ENCODE measurements around the gene PLCXD1. TPM values are rescaled to one million over a fixed set of nuclear protein-coding genes. Genes with fewer than 3 reads are reported as not detected.

Gene PLCXD1
- total and polyA plus RNA-seq, 2 experiments from 2014 or later = 16.6 to 50.4 TPM

- no peak for TF ChIP-seq CTCF (IDR thresholded peaks at IDR 0.05; ENCODE audit: low read depth, low read length)
- Histone ChIP-seq H3K27ac (no peak overlapping the region), H3K4me3 (no peak overlapping the region), H3K9me3 (ENCODE audit: low read depth) (no peaks in the 10 kb centered on the region), H3K27me3 (no peaks in the 10 kb centered on the region), H3K4me1 (ENCODE audit: low read depth) (no peaks in the 10 kb centered on the region), H3K36me3 (peaks cover 5% of the 10 kb centered on the region)
- DNase-seq (ENCODE audit: low read depth in 1 of 2, low spot score in 1 of 2) = no peak
These were observed 55.0 kb downstream of the PLCXD1 start for GRCh38 chrX:336227-336626.

GRCh38 chrX:337331-337831 lies 56.2 kb downstream of the PLCXD1 start:
- Histone ChIP-seq H3K36me3 (peaks cover 5% of the 10 kb centered on the region), H3K4me3 (no peak overlapping the region), H3K27me3 (no peaks in the 10 kb centered on the region), H3K9me3 (ENCODE audit: low read depth) (no peaks in the 10 kb centered on the region), H3K27ac (no peak overlapping the region), H3K4me1 (ENCODE audit: low read depth) (no peaks in the 10 kb centered on the region)
- DNase-seq (ENCODE audit: low read depth in 1 of 2, low spot score in 1 of 2) = no peak
- no peak for TF ChIP-seq CTCF (IDR thresholded peaks at IDR 0.05; ENCODE audit: low read depth, low read length)

- H3K4me3 ChIP-seq = no peak overlapping the region
- peaks cover 5% of the 10 kb centered on the region for H3K36me3 ChIP-seq
- TF ChIP-seq CTCF (IDR thresholded peaks at IDR 0.05; ENCODE audit: low read depth, low read length) = no peak
- no peaks in the 10 kb centered on the region for H3K9me3 ChIP-seq (ENCODE audit: low read depth)
- H3K4me1 ChIP-seq (ENCODE audit: low read depth) = no peaks in the 10 kb centered on the region
- no peak overlapping the region for H3K27ac ChIP-seq
- no peaks in the 10 kb centered on the region for H3K27me3 ChIP-seq
- DNase-seq (ENCODE audit: low read depth in 1 of 2, low spot score in 1 of 2) = no peak
These were observed 57.2 kb downstream of the PLCXD1 start for GRCh38 chrX:338281-338835.

- DNase-seq (ENCODE audit: low read depth in 1 of 2, low spot score in 1 of 2) = no peak
- H3K36me3 ChIP-seq = peaks cover 5% of the 10 kb centered on the region
- TF ChIP-seq CTCF (IDR thresholded peaks at IDR 0.05; ENCODE audit: low read depth, low read length) = no peak
These were observed 57.7 kb downstream of the PLCXD1 start for GRCh38 chrX:338836-339400.

GRCh38 chrX:340121-340520 lies 58.9 kb downstream of the PLCXD1 start:
- no peak overlapping the region for H3K27ac ChIP-seq
- DNase-seq (ENCODE audit: low read depth in 1 of 2, low spot score in 1 of 2) = no peak
- H3K4me3 ChIP-seq = no peak overlapping the region
- H3K9me3 ChIP-seq (ENCODE audit: low read depth) = no peaks in the 10 kb centered on the region
- H3K36me3 ChIP-seq = peaks cover 9% of the 10 kb centered on the region
- TF ChIP-seq CTCF (IDR thresholded peaks at IDR 0.05; ENCODE audit: low read depth, low read length) = no peak
- H3K4me1 ChIP-seq (ENCODE audit: low read depth) = no peaks in the 10 kb centered on the region
- no peaks in the 10 kb centered on the region for H3K27me3 ChIP-seq

More at GRCh38 chrX:338836-339400, 57.7 kb downstream of the PLCXD1 start:
- Histone ChIP-seq H3K4me3 (no peak overlapping the region), H3K27ac (no peak overlapping the region), H3K27me3 (no peaks in the 10 kb centered on the region), H3K9me3 (ENCODE audit: low read depth) (no peaks in the 10 kb centered on the region), H3K4me1 (ENCODE audit: low read depth) (no peaks in the 10 kb centered on the region)
